AG04449 (cell line): Measurements from ENCODE around the gene G3BP2.
"Not testable (repeated sequence)": the region's sequence is repeated elsewhere in the genome, so short reads cannot be mapped to it uniquely, and the experiment has no call there.

Source experiments
- CTCF ChIA-PET: fragments of 350-600 bp; formaldehyde crosslinking; extraction: SDS; loops from one replicate; lab custom pipeline; 2021; ENCODE audit warnings: antibody characterized with exemption; lab: Yijun Ruan, JAX
- POLR2A ChIA-PET: fragments of 400-600, 350-600 bp; formaldehyde crosslinking; extraction: SDS; loops from one replicate; lab custom pipeline; 2020; ENCODE audit warnings: antibody characterized with exemption, inconsistent platforms; lab: Yijun Ruan, JAX
- DNase-seq: peaks from one replicate; pipeline ENCODE4 v3.0.0-alpha.2; 2010; ENCODE audit warnings: low read depth, low spot score
- H3K4me3 ChIP-seq: 2 replicates; pipeline ENCODE4 v1.5.1; 2011; ENCODE audit warnings: low read depth, mild to moderate bottlenecking, control low read depth, low read length
- CTCF ChIP-seq: IDR thresholded peaks from one replicate; pipeline ENCODE4 v1.5.1; 2011; ENCODE audit warnings: mild to moderate bottlenecking, moderate library complexity, low read length, control low read depth, inconsistent platforms; ENCODE audit not compliant: insufficient read depth; ENCODE audit errors: missing control alignments

The G3BP2 gene

DNA sequence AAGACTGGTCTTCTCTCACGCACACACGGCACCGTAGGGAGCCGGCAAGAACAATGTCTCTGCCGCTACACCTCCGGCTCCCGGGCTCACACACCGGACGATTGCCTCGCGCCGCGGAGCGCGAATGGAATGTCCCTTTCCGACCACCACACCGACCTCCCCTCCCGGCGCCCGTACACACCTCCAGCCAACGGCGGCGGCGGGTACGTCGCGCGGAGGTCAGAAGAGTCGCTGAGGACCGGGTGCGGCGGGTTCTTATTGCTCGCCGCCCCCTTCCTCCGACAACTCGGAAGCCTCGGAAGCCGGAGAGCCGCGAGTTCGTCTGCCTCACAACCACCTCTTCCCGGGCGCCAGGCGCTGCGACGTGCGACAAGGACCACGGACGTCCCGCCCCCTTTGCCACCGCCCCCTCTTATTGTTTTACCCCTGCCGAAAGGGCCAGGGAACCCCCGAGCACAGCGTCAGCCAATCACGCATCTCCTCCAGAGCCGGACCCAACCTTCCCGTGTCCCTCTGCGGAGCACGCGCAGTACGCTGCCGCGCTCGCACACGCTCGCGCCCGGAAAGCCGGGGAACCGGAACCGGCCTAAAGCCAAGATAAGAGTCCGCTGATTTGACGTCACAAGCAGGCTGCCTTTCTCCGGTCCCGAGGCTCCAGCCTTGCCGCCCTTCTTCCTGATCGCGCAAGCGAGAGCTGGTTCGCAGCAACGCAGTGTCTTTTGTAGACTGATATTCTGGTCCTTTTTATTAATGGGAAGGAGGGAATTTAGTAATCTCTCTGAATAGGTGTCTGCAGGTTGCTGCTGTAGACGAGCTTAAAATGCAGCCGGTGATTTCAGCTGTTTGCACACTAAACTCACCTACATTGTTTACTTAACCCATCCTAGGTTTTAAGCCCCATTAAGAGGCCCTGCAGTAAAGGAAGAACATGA is at the start of gene G3BP2:
G3BP2 (minus strand) TSS at position 385 of the 932 bp plus-strand sequence. CDS start 11,386 bp downstream, outside the sequence.
- TF ChIP-seq CTCF = no peak
- POLR2A ChIA-PET = interaction anchor here (1.4 to 1.8 kb wide), 2 partner anchors 50 to 52 kb away, joined by 6 to 7 read pairs; partner anchors contain the start of gene USO1
- DNase-seq = peak; percentile 82
- H3K4me3 ChIP-seq = peak within 1 kb of the TSS; percentile 90
- CTCF ChIA-PET = interaction anchor here (6.5 kb wide), 1 partner anchor 50 kb away, joined by 35 read pairs; the partner anchor contains the start of gene USO1

- H3K4me3 ChIP-seq = no peak overlapping the region
- POLR2A ChIA-PET = no interaction called here
- no peak for TF ChIP-seq CTCF
- CTCF ChIA-PET = interaction anchor here (0.7 to 3.8 kb wide), 13 partner anchors 8 to 177 kb away, joined by 3 to 63 read pairs (median 14); partner anchors contain the start of gene G3BP2
- no peak for DNase-seq
Measured at GRCh38 chr4:75722417-75722816, 49.2 kb upstream of the G3BP2 start.

GRCh38 chr4:75718529-75718928 is 45.3 kb upstream of the G3BP2 start:
- TF ChIP-seq CTCF = no peak
- no peak for DNase-seq
- ChIA-PET CTCF (no interaction called here), POLR2A (no interaction called here)
- H3K4me3 ChIP-seq = no peak overlapping the region

DNA sequence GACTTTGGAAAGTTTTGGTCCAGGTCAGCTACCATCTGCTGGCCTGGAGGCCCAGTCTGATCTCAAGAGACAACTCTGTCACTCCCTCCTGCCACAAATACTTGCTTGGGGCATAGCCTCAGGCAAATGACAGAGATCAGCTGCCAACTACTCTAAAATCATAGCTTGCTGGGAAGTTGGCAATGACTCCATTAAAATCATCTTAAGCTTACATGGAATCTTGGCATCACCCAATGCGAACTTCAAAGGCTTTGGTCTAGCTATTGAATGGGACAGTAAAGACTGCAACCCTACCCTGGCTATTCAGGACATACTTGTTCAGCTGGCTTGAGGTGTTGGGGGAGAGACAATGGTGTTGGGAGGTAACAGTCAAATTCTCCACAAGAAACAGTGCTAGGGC is 44.2 kb upstream of the G3BP2 start:
- POLR2A ChIA-PET = no interaction called here
- DNase-seq = no peak
- CTCF ChIA-PET = interaction anchor here (1.0 to 1.4 kb wide), 2 partner anchors 31 to 44 kb away, joined by 3 to 4 read pairs; no protein-coding TSS in a partner anchor
- no peak for TF ChIP-seq CTCF
- H3K4me3 ChIP-seq = no peak overlapping the region

DNA sequence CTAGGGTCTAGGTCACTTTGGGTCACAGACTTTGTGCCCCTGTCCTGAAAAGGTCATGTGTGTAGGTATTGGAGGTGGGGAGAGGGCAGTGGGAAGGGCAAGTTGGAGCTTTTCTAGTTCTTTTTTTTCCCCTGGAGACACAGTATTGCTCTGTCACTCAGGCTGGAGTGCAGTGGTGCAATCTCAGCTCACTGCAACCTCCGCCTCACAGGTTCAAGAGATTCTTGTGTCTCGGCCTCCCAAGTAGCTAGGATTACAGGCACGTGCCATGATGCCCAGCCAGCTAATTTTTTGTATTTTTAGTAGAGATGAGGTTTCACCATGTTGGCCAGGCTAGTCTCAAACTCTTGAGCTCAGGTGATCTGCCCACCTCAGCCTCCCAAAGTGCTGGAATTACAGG is 42.8 kb upstream of the G3BP2 start:
- POLR2A ChIA-PET, H3K4me3 ChIP-seq, DNase-seq: not testable (repeated sequence)
- CTCF ChIA-PET = interaction anchor here (1.4 to 5.2 kb wide), 2 partner anchors 8 to 33 kb away, joined by 3 to 63 read pairs; partner anchors contain the start of gene USO1

DNA sequence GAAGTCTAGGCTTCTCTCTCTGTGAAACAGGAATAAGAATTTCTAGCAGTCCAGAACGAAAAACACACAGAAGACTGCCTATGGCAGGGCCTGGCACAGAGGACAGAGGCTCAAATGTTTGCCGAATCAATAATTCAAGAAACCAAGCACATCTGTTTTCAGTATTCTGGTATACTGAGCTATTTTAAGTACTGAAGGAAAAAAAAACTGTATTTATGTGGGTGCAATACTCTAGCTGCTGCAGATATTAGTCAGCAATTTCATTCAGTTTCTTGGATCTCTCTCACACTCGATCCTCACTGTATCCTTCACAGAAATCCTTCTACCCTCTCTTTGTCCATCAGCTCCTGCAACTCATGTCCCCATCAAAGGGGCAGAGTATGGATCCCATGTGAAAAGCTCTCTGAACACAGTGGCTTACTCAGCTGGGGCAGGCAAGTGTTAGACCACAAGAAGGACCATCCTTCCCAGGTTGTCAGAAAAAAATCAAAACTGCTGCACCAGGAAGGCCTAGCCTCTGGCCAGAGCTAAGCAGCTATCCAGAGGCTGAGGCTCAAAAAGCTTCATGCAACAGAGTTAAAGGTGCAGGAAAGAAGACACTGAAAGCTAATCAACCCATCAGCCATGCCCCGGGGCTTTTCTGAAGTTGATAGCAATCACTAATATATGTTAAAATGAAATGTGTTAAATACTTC is 42.0 kb upstream of the G3BP2 start:
- ChIA-PET CTCF (interaction anchor here (0.8 to 5.2 kb wide), 2 partner anchors 9 to 132 kb away, joined by 3 to 63 read pairs; partner anchors contain the start of gene USO1), POLR2A (interaction anchor here (3.2 kb wide), 1 partner anchor 9 kb away, joined by 18 read pairs; the partner anchor contains the start of gene USO1)
- peak overlapping the region; percentile 12 for H3K4me3 ChIP-seq
- DNase-seq = no peak
- no peak for TF ChIP-seq CTCF
